Skeletal muscle satellite cell (primary cell): ENCODE data around the gene ATG101.

Experiments
- H3K27me3 ChIP-seq: 2 replicates; pipeline ENCODE4 v1.7.0; 2013; ENCODE audit warnings: low read length; ENCODE audit not compliant: control insufficient read depth, insufficient read depth
- H3K36me3 ChIP-seq: 2 replicates; pipeline ENCODE4 v1.7.0; 2013; ENCODE audit warnings: mild to moderate bottlenecking, control low read depth, low read length; ENCODE audit not compliant: insufficient read depth
- H3K4me1 ChIP-seq: 2 replicates; pipeline ENCODE4 v1.7.0; 2013; ENCODE audit warnings: low read length; ENCODE audit not compliant: control insufficient read depth, insufficient read depth
- H3K4me2 ChIP-seq: 2 replicates; pipeline ENCODE4 v1.7.0; 2013; ENCODE audit warnings: mild to moderate bottlenecking, low read length
- H3K4me3 ChIP-seq: 2 replicates; pipeline ENCODE4 v1.7.0; 2013; ENCODE audit warnings: low read length
- H3K9ac ChIP-seq: 2 replicates; pipeline ENCODE4 v1.7.0; 2013; ENCODE audit warnings: mild to moderate bottlenecking, low read depth, low read length, moderate library complexity
- H3K9me3 ChIP-seq: replicated peaks from 2 replicates; pipeline ENCODE4 v1.7.0; 2013; ENCODE audit warnings: mild to moderate bottlenecking, control low read depth, low read length

The ATG101 gene

DNA sequence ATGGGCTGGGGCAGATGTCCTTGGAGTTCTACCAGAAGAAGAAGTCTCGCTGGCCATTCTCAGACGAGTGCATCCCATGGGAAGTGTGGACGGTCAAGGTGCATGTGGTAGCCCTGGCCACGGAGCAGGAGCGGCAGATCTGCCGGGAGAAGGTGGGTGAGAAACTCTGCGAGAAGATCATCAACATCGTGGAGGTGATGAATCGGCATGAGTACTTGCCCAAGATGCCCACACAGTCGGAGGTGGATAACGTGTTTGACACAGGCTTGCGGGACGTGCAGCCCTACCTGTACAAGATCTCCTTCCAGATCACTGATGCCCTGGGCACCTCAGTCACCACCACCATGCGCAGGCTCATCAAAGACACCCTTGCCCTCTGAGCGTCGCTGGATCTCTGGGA, 7.0 kb downstream of the ATG101 start:
- Histone ChIP-seq H3K9me3 (no peaks in the 10 kb centered on the region), H3K4me2 (no peak overlapping the region), H3K4me3 (no peak overlapping the region), H3K36me3 (peaks cover 67% of the 10 kb centered on the region), H3K4me1 (peaks cover 51% of the 10 kb centered on the region), H3K9ac (no peak overlapping the region), H3K27me3 (no peaks in the 10 kb centered on the region)

DNA sequence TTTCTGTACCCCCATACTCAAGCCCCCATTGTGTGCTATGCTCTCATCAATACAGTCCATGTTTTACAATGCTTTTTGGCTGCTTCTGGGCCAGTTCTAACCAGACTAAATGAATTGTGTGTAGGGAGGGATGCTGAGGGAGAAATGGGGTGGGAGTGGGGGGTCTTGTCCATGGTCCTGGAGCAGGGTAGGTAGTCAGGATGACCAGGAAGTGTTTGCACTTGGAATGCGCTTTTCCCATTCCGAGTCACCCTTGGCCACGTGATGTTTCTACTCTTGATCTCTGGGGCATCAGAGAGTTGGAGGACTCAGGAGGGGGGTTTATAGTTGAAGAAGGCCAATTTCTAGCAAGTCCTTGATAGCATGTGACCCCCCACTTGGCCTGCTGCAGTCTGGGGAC, 8.5 kb downstream of the ATG101 start:
- H3K9ac ChIP-seq = no peak overlapping the region
- no peaks in the 10 kb centered on the region for H3K27me3 ChIP-seq
- H3K4me1 ChIP-seq = peaks cover 53% of the 10 kb centered on the region
- H3K4me3 ChIP-seq = no peak overlapping the region
- H3K4me2 ChIP-seq = no peak overlapping the region
- H3K9me3 ChIP-seq = no peaks in the 10 kb centered on the region
- peaks cover 56% of the 10 kb centered on the region for H3K36me3 ChIP-seq

DNA sequence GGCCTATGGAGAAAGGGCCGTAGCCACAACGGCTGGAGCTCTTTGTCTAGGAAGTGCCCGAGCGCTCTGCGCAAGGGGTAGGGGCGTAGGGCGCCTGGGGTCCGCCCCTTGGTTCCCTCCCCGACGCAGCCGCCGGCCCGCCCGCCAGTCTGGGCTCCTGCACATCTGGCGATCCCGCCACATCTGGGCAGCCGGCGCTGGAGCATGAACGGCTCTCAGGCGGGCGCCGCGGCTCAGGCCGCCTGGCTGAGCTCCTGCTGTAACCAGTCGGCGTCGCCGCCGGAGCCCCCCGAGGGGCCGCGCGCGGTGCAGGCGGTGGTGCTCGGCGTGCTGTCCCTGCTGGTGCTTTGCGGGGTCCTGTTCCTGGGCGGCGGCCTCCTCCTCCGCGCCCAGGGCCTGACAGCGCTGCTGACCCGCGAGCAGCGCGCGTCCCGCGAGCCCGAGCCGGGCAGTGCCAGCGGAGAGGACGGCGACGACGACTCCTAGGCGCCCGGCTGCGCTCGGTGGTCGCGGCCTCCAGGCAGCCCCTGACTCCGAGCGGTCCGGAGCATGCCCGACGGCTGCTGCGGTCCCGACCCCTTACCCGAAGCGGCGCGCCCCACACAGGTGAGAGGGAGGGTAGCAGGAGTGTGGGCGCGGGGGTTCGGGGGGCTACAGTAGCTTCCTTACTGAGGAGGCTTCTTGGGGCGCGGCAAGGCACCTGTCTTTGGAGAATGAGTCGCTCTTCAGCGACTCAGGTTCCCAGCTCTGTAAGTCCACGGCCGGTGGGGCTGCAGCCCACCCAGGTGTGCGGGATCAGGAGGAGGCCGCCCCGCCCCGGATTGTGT, 10.0 kb downstream of the ATG101 start, which contains the start of gene SMIM41:
Gene SMIM41, plus strand, starts transcription at position 129 of the 827 bp plus-strand sequence. Its CDS starts 76 bp downstream, at position 205.
- Histone ChIP-seq H3K4me1 (peaks cover 40% of the 10 kb centered on the region), H3K9me3 (no peaks in the 10 kb centered on the region), H3K9ac (no peak within 1 kb of the TSS), H3K4me2 (no peak within 1 kb of the TSS), H3K36me3 (peaks cover 42% of the 10 kb centered on the region), H3K27me3 (no peaks in the 10 kb centered on the region), H3K4me3 (no peak within 1 kb of the TSS)

DNA sequence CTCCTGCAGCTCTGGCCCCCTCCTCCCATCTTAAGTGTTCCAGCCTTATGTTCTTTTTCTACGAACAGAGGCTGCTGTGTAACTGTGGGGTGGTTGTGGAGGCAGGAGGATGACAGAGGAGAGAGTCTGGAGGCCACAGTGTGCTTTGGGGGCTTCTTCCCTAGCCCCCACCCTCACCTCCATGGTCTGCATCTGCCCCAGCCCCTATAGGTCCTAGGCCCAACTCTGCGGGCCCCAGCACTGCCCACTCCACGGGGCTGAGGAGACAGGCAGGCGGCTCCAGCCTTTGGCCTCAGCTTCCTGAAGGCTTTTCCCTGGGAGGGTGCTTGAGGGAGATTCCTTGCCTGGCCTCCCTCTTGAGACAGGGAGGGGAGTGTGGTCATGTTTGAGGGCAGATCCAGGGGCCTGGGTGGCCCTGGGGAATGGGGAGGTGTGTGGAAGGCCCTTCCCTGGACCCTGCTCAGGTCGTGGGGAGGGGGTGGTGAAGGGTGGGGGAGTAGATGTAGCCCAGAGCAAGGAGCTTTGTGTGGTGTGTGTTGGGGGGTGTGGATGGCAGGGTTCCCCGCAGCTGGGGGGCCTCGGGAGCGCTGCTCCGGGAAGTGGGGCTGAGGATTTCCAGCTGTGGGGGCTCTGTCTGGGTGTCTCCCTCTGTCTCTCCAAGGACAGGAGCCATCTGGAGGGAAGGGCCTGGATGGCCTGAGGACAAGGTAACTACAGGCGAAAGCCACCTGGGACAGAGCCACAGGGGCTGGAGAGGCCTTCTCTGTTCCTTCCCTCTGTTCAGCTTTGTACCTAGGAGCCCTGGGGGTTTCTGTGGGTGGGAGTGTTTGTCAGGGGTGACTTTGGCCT, 10.8 kb downstream of the ATG101 start:
- no peak overlapping the region for H3K4me3 ChIP-seq
- H3K9ac ChIP-seq = peak overlapping the region; percentile 69
- H3K4me1 ChIP-seq = peaks cover 32% of the 10 kb centered on the region
- H3K4me2 ChIP-seq = no peak overlapping the region
- H3K9me3 ChIP-seq = no peaks in the 10 kb centered on the region
- no peaks in the 10 kb centered on the region for H3K27me3 ChIP-seq
- H3K36me3 ChIP-seq = peaks cover 37% of the 10 kb centered on the region

DNA sequence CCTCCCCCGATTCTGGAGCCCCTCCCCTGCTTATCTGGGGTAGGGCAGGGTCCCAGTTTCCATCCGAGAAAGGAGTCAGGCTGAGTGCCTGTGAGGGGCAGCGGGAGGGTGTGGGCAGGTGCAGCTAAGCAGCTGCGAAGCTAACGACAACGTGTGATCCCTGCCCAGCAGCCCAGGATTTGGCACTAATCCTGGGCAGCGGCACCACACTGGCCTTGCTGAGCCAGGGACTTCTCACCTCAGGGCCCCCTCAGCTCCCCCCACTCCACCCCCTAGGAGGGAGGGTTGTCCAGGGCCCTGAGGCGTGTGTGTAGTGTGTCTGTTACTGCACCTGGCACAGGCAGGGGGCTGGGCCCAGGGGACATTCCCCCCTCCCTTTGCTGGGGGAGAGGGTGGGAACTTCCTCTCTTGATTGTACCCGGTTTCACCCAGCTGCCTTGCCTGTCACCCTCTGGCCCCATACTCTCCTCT, 11.5 kb downstream of the ATG101 start:
- Histone ChIP-seq H3K4me2 (peak overlapping the region; percentile 53), H3K9me3 (no peaks in the 10 kb centered on the region), H3K4me3 (peak overlapping the region; percentile 47), H3K27me3 (no peaks in the 10 kb centered on the region), H3K36me3 (peaks cover 30% of the 10 kb centered on the region), H3K9ac (peak overlapping the region; percentile 69), H3K4me1 (peaks cover 34% of the 10 kb centered on the region)

DNA sequence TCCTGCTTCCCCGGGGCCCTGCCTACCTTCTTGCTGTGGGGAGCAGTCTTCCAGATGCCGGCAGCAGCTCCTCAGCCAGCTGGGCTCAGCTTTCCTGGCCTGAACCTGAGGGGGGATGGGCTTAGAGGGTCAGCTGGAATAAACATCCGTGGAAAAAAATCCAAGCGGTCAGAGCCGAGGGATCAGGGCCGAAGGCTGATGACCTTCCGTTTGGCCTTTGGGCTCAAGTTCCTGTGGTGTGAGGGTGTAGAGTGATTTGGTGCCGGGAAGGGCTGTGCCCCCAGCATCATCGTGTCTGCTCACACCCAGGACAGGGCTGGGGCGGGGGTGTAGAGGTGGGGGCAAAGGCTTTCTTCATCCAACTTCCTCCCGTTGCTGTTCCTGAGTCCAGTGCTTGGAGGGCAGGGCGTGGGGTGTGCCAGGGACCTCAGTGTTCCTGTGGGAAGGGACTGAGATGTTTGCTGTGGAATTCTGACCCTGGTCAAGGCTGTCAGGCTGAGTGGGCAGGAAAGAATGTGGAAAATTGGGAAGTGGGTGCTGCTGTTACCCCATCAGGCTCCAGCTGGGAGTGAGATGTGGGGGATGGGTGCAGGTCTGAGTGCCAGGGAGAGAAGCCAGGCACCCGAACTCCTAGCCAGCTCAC, 12.4 kb downstream of the ATG101 start:
- Histone ChIP-seq H3K4me1 (peaks cover 38% of the 10 kb centered on the region), H3K9ac (peak overlapping the region; percentile 69), H3K4me2 (peak overlapping the region; percentile 53), H3K36me3 (peaks cover 22% of the 10 kb centered on the region), H3K9me3 (no peaks in the 10 kb centered on the region), H3K4me3 (peak overlapping the region; percentile 47), H3K27me3 (no peaks in the 10 kb centered on the region)

DNA sequence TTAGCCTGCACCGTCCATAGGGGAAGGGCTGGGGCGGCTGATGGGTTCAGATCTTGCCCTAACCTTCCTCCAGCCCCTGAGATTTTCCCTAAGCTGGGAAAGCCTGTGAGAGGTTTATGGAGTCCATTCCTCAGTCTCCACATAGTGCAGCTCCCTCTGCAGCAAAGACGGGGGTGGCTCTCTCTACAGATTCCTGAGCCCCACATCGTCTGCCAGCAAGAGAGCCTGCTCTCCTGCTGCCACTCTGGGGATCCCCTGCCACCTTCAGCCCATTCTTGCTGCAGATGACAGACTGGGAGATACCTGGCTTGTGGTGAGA, 12.8 kb downstream of the ATG101 start:
- peaks cover 1% of the 10 kb centered on the region for H3K27me3 ChIP-seq
- peaks cover 38% of the 10 kb centered on the region for H3K4me1 ChIP-seq
- H3K9me3 ChIP-seq = no peaks in the 10 kb centered on the region
- H3K9ac ChIP-seq = peak overlapping the region; percentile 43
- H3K4me2 ChIP-seq = peak overlapping the region; percentile 53
- H3K36me3 ChIP-seq = peaks cover 17% of the 10 kb centered on the region
- H3K4me3 ChIP-seq = peak overlapping the region; percentile 47

DNA sequence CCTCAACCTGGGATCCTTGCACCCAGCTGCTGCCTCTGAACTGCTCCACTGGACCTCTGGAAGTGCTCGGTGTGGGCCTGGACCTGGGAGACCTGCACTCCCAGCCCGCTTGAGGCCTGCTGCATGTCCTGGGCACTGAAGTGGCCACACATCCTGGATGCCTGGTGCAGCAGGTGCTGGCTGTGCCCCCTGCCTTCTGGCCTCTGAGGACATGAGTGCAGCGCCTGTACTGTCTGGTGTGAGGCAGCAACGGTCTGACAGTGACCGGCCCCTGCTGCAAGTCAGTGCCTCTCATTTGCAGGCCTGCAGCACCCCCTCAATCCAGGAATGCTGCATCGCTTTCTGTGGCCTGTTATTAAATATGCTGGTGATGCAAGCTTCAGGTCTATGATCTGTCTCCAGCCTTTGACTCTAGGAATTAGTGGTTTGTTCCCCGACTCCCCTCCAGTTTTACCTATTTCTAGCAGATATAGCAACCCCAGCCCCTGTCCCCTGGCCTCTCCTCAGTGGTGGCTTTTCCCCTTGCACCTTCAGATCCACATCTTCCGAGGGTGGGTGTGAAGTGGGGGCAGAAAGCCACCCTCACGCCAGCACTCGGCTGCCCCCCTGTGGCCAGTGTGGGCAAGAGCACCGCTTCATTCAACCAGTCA, 13.3 kb downstream of the ATG101 start:
- Histone ChIP-seq H3K9ac (peak overlapping the region; percentile 43), H3K4me2 (peak overlapping the region; percentile 53), H3K27me3 (peaks cover 6% of the 10 kb centered on the region), H3K4me1 (peaks cover 38% of the 10 kb centered on the region), H3K4me3 (no peak overlapping the region), H3K9me3 (no peaks in the 10 kb centered on the region), H3K36me3 (peaks cover 12% of the 10 kb centered on the region)

DNA sequence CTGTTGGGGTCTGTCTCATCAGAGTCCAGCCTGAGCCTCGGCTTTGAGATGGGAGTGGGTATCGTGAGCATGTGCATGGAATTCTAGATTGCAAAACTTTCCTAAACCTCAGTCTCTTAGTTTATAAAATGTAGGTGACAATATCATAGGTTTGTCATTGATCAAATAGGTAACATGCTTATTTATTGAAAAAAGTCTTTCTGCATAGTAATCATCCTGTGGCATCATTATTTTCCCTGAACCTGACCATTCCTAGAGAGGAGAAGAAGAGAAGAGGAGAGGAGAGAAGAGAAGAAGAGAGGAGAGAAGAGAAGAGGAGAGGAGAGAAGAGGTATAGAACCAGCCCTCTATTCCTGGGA, 13.8 kb downstream of the ATG101 start:
- H3K9me3 ChIP-seq = no peaks in the 10 kb centered on the region
- peaks cover 7% of the 10 kb centered on the region for H3K36me3 ChIP-seq
- peaks cover 9% of the 10 kb centered on the region for H3K27me3 ChIP-seq
- H3K4me1 ChIP-seq = peaks cover 38% of the 10 kb centered on the region
- no peak overlapping the region for H3K4me2 ChIP-seq
- H3K4me3 ChIP-seq = no peak overlapping the region
- no peak overlapping the region for H3K9ac ChIP-seq

DNA sequence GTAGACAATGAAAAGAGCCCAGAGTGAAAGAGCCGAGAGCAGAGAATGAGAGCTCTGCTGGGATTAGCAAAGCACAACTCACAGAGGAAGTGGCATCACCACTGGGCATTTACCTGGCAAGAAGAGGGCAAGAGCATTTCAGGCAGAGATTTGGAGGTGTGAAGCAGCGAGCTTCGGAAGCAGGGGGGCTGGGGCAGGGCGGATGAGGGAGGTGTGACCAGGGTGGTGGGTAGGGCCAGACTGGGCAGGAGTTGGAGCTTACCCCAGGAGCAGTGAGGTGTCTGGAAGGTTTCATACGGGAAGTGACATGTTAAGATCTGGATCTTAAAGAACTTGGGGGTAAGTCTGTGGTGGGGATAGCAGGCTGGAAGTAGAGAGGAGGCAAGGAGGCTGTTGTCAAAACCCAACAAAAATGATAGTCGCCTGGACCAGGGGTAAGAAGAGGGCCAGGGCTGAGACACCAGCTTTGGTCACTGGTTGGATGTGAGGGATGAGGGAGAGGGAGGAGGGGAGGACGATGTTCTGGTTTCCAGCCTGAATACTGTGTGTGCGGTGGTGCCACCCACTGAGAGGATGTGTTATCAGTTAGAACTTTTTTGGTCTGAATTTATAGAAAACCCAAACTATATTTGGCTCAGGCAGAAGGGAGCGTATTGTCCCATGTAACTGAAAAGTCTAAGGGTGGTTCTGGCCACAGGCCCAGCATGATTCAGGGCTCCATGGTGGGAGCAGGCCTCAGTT, 14.9 kb downstream of the ATG101 start:
- Histone ChIP-seq H3K4me1 (peaks cover 38% of the 10 kb centered on the region), H3K36me3 (no peaks in the 10 kb centered on the region), H3K9ac (no peak overlapping the region), H3K9me3 (no peaks in the 10 kb centered on the region), H3K27me3 (peaks cover 15% of the 10 kb centered on the region), H3K4me3 (no peak overlapping the region), H3K4me2 (no peak overlapping the region)
